Upper lobe of left lung (tissue), 4 donors: Measurements from ENCODE around the gene SFRP2.

Experiments used
- CTCF ChIP-seq, 6 experiments: fragments of 450-650 bp in 4 of 6; fragments of 200-600 bp in 2 of 6; sonication (generic) in 2 of 6; IDR thresholded peaks; one replicate each; pipeline ENCODE4 v1.5.1; 2016 to 2019; ENCODE audit warnings: antibody characterized with exemption in 6 of 6
- EP300 ChIP-seq, 4 donors: sonication (generic); formaldehyde crosslinking; IDR thresholded peaks; one replicate each; pipeline ENCODE4 v1.5.1; 2017; ENCODE audit warnings: antibody characterized with exemption in 4 of 4, control low read depth in 2 of 4
- POLR2A ChIP-seq, 4 donors: fragments of 450-650 bp; IDR thresholded peaks; one replicate each; pipeline ENCODE4 v1.5.1; 2016 to 2017; ENCODE audit warnings: antibody characterized with exemption in 4 of 4, mild to moderate bottlenecking in 2 of 4
- POLR2AphosphoS5 ChIP-seq, 2 donors: sonication (generic); formaldehyde crosslinking; IDR thresholded peaks; one replicate each; pipeline ENCODE4 v1.5.1; 2017; ENCODE audit warnings: antibody characterized with exemption in 2 of 2

GRCh38 chr4:153792618-153793247 is 3.9 kb upstream of the SFRP2 start:
- no peak for TF ChIP-seq POLR2A (IDR thresholded peaks at IDR 0.05)
- TF ChIP-seq EP300 (IDR thresholded peaks at IDR 0.05): no peak
- no peak for TF ChIP-seq CTCF (IDR thresholded peaks at IDR 0.05)
- TF ChIP-seq POLR2AphosphoS5 (IDR thresholded peaks at IDR 0.05): no peak
